Cardiac ventricle fibroblast (primary cell): ENCODE measurements around the gene C3AR1. TPM values are rescaled to one million over a fixed set of nuclear protein-coding genes. Genes with fewer than 3 reads are reported as not detected.

Source experiments
- total RNA-seq: library from RNA; depleted of rRNA; stranded (reverse); fragments of >200 nt; gene quantifications from 2 replicates; pipeline ENCODE4 v1.2.3, GENCODE V29; 2015

Gene C3AR1
- total RNA-seq = 0.25 TPM in 1 of 2 replicates, not detected in the other

DNA sequence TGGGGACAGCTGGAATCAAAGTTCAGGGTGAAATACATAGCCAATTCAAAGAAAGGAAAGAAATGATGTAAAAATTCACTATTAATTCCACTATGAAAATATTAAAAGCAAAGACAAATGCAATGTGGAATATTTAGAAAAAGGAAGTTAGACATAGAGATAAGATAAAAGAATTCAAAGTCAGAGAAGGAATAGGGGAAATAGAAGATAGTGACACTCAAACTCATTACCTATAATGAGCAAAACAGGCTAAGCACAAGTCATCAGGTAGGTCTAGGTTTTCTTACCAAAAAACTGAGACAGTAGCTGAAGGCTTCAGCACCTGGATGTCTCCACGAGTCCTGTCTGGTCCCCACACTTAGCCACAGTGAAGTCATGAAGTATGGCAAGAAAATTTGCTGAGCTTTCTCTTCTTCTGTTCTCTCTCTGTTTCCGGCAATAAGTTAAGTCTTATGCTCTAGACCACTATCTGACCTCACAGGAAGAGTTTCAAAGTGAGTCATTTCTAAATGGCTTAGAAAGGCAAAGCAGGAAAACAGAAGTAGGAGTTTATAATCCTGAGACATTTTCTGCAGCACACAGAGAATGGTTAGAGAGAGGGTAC is at the start of gene C3AR1:
Gene C3AR1 (minus strand): TSS at position 369 of the 604 bp plus-strand sequence. CDS start 6,174 bp downstream, outside the sequence.

DNA sequence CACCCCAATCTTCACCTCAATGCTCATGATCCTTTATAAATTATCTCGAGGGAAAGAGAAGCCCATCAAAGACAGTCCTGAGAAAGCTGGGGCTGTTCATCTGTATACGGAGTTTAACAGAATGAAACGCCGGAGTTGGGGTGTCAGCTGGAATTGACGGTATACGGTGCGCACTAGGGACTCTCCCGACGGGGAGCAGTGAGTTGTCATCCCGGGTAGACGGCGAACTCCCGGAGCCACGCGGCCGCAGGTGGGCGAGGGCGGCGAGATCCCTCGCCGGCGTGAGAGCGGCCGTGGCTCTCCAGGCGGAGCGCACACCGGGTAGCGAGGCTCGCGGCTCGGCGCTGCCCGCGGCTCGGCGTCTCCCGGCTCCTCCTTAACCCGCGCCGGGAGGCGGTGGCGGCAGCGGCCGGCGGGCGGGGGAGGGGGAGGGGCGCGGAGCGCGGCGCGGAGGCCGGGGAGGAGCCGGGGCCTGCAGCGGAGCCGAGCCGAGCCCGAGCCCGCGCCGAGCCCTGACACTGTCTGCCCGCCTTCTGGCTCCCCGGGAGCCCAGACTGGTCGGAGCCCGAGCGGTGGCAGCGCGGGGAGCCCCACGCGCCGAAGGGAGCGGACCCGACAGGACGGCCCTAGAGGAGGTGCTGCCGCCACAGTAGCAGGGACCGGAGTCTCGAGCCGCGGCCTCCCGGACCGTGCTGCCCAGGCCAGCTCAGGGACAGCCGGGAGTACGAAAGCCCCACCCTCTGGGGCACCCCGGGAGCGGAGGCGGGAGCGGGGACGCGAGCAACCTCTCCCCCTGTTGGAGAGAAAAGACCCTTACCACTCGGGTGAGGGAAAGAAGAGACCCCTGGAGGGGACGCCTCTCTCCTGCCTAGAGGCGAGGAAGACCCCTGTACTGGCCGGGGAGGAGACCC is 33.7 kb downstream of the C3AR1 start, which contains the start of gene FOXJ2:
Gene FOXJ2 (plus strand): TSS at position 475 of the 911 bp plus-strand sequence. CDS start 7,117 bp downstream, outside the sequence.

Other genes starting within 250 kb of the C3AR1 start
- not detected in 2 replicates for gene SLC2A14, start 193.4 kb downstream of the C3AR1 start, total RNA-seq
- gene SLC2A3, start 130.2 kb downstream of the C3AR1 start, total RNA-seq = 53.4 and 70.5 TPM in 2 replicates
- 9.4 and 10.3 TPM in 2 replicates for gene FOXJ2, start 33.6 kb downstream of the C3AR1 start, total RNA-seq
- 25.9 TPM in 2 replicates for gene NECAP1, start 15.9 kb upstream of the C3AR1 start, total RNA-seq
- 0.20 TPM in 1 of 2 replicates, not detected in the other for gene CLEC4A, start 57.3 kb upstream of the C3AR1 start, total RNA-seq
- not detected in 2 replicates for gene ZNF705A, start 90.7 kb upstream of the C3AR1 start, total RNA-seq
- 0.25 TPM in 1 of 2 replicates, not detected in the other for gene FAM90A1, start 161.3 kb upstream of the C3AR1 start, total RNA-seq